GM21381 (cell line): ENCODE measurements around the gene FBLIM1.

Source experiments
- ATAC-seq: cut with Tn5 transposase; IDR thresholded peaks from one replicate; pipeline ENCODE4 v1.9.1; 2021; ENCODE audit warnings: mild to moderate bottlenecking, moderate library complexity; ENCODE audit not compliant: unreplicated experiment

Gene FBLIM1

GRCh38 chr1:15758343-15758931 is at the start of gene FBLIM1:
Gene FBLIM1 (plus strand): TSS chr1:15758795. CDS start chr1:15764984, 6,189 bp downstream.
- ATAC-seq: no peak

GRCh38 chr1:15709226-15709625 is 49.4 kb upstream of the FBLIM1 start:
- no peak for ATAC-seq

- no peak for ATAC-seq
Observed at GRCh38 chr1:15712168-15712567, 46.4 kb upstream of the FBLIM1 start.

- no peak for ATAC-seq
Observed at GRCh38 chr1:15714406-15715136, 44.0 kb upstream of the FBLIM1 start.

GRCh38 chr1:15717418-15718125 is 41.0 kb upstream of the FBLIM1 start:
- no peak for ATAC-seq

GRCh38 chr1:15718199-15718601 is 40.4 kb upstream of the FBLIM1 start:
- no peak for ATAC-seq

GRCh38 chr1:15719381-15720120 is 39.0 kb upstream of the FBLIM1 start:
- no peak for ATAC-seq

GRCh38 chr1:15720861-15721260 is 37.7 kb upstream of the FBLIM1 start:
- ATAC-seq: no peak

GRCh38 chr1:15722411-15722810 is 36.2 kb upstream of the FBLIM1 start:
- ATAC-seq: no peak

- no peak for ATAC-seq
Observed at GRCh38 chr1:15722836-15723532, 35.6 kb upstream of the FBLIM1 start.

- ATAC-seq: no peak
Observed at GRCh38 chr1:15723631-15724246, 34.9 kb upstream of the FBLIM1 start.

- no peak for ATAC-seq
Observed at GRCh38 chr1:15724949-15725880, 33.4 kb upstream of the FBLIM1 start.

- ATAC-seq: no peak
Observed at GRCh38 chr1:15726508-15726907, 32.1 kb upstream of the FBLIM1 start.

- no peak for ATAC-seq
Observed at GRCh38 chr1:15727021-15727420, 31.6 kb upstream of the FBLIM1 start.

- ATAC-seq: no peak
Observed at GRCh38 chr1:15727424-15727823, 31.2 kb upstream of the FBLIM1 start.

- ATAC-seq: no peak
Observed at GRCh38 chr1:15727866-15728534, 30.6 kb upstream of the FBLIM1 start.

GRCh38 chr1:15728937-15729657 is 29.5 kb upstream of the FBLIM1 start:
- no peak for ATAC-seq

GRCh38 chr1:15730423-15730822 is 28.2 kb upstream of the FBLIM1 start:
- ATAC-seq: no peak
